Panc1 (cell line): Measurements from ENCODE around the gene TMEM108. TPM values are rescaled to one million over a fixed set of nuclear protein-coding genes. Genes with fewer than 3 reads are reported as not detected.

Experiments
- ATAC-seq: fragments of 200-7000 bp; cut with Tn5 transposase; 2 replicates; pipeline ENCODE4 v1.9.1; 2020; ENCODE audit warnings: mild to moderate bottlenecking, moderate library complexity
- BruUV-seq: library from RNA; stranded (reverse); fragments of 400-500 nt; replicated peaks from 2 replicates; lab custom pipeline; 2021; lab: Mats Ljungman, UMichigan
- CTCF ChIA-PET: fragments of 300-600 bp; sonication (Branson Sonifier 250); formaldehyde crosslinking; loops from one replicate; lab custom pipeline; 2022; ENCODE audit warnings: antibody characterized with exemption; lab: Charles Lee
- POLR2A ChIA-PET: fragments of 300-600 bp; sonication (Branson Sonifier 250); formaldehyde crosslinking; loops from one replicate; lab custom pipeline; 2022; ENCODE audit warnings: antibody characterized with exemption; lab: Charles Lee
- DNase-seq: peaks from one replicate; pipeline ENCODE4 v3.0.0-alpha.2; 2010; ENCODE audit warnings: low read depth, low spot score
- H3K27ac ChIP-seq: 2 replicates; pipeline ENCODE4 v1.5.1; 2011; ENCODE audit warnings: mild to moderate bottlenecking, low read length, inconsistent platforms
- H3K27me3 ChIP-seq: fragments of 200-500 bp; sonication (Bioruptor generic); 2 replicates; pipeline ENCODE4 v1.6.0; 2014; ENCODE audit warnings: low read length, inconsistent platforms; ENCODE audit not compliant: control insufficient read depth, insufficient read depth
- H3K36me3 ChIP-seq: fragments of 200-500 bp; sonication (Bioruptor generic); 2 replicates; pipeline ENCODE4 v1.5.1; 2014; ENCODE audit warnings: inconsistent platforms, mild to moderate bottlenecking, low read length, moderate library complexity; ENCODE audit not compliant: control insufficient read depth, insufficient read depth
- H3K4me1 ChIP-seq: 2 replicates; pipeline ENCODE4 v1.5.1; 2011; ENCODE audit warnings: inconsistent platforms, mild to moderate bottlenecking, low read length, moderate library complexity; ENCODE audit not compliant: control insufficient read depth, insufficient read depth
- H3K4me3 ChIP-seq, 2 experiments: 2 replicates each; pipeline ENCODE4 v1.5.1; 2011 to 2012; ENCODE audit warnings: low read depth in 2 of 2, low read length in 2 of 2, mild to moderate bottlenecking in 2 of 2, inconsistent platforms in 1 of 2, moderate library complexity in 1 of 2
- H3K9me3 ChIP-seq: fragments of 200-500 bp; sonication (Bioruptor generic); 2 replicates; pipeline ENCODE4 v1.5.1; 2014; ENCODE audit warnings: low read depth, mild to moderate bottlenecking, inconsistent platforms, low read length, moderate library complexity; ENCODE audit not compliant: control insufficient read depth, insufficient read depth
- CTCF ChIP-seq: fragments of 450-650 bp; IDR thresholded peaks from 2 replicates; pipeline ENCODE4 v1.5.1; 2017; ENCODE audit warnings: mild to moderate bottlenecking
- POLR2AphosphoS5 ChIP-seq: IDR thresholded peaks from 2 replicates; pipeline ENCODE4 v1.6.1; 2012; ENCODE audit warnings: mild to moderate bottlenecking, low read depth, low read length, moderate library complexity
- REST ChIP-seq, 2 experiments: IDR thresholded peaks; 2 replicates each; pipeline ENCODE4 v1.6.1; 2011 to 2012; ENCODE audit warnings: low read depth in 2 of 2, control low read depth in 1 of 2, low read length in 1 of 2, mild to moderate bottlenecking in 1 of 2, moderate library complexity in 1 of 2; ENCODE audit not compliant: insufficient read depth in 1 of 2
- SIN3A ChIP-seq: IDR thresholded peaks from 2 replicates; pipeline ENCODE4 v1.6.1; 2012; ENCODE audit warnings: low read depth, mild to moderate bottlenecking, low read length, moderate library complexity, borderline replicate concordance; ENCODE audit not compliant: insufficient read depth
- TCF7L2 ChIP-seq: IDR thresholded peaks from 2 replicates; pipeline ENCODE4 v1.6.1; 2011; ENCODE audit warnings: mild to moderate bottlenecking, low read depth, low read length, inconsistent platforms
- in situ Hi-C: cut with HindIII; loops from 2 replicates; pipeline ENCODE4 v1.10.0; 2016; ENCODE audit warnings: low sequenced_read_pairs, low pct_unique_long_range_greater_than_20kb
- intact Hi-C: fragments of 100-400 bp; cut with micrococcal nuclease; formaldehyde crosslinking; loops from one replicate; pipeline ENCODE4 v1.10.0; 2022; ENCODE audit not compliant: unreplicated experiment
- total RNA-seq: library from RNA; stranded (reverse); gene quantifications from one replicate; pipeline ENCODE4 v1.2.1, GENCODE V29; 2021; ENCODE audit not compliant: unreplicated experiment

TMEM108 gene
- total RNA-seq, 1 experiment from 2014 or later, result 0.41 TPM

GRCh38 chr3:133317866-133318265, 279.7 kb downstream of the TMEM108 start:
- intact Hi-C loops (no loop called here), in situ Hi-C loops (no loop called here)
- POLR2A ChIA-PET, result no interaction called here
- CTCF ChIA-PET, result no interaction called here
- Histone ChIP-seq H3K4me1 (no peaks in the 10 kb centered on the region), H3K27me3 (peaks cover 7% of the 10 kb centered on the region; the same call in 1 of the 2 replicates), H3K36me3 (no peaks in the 10 kb centered on the region), H3K4me3 (no peak overlapping the region), H3K27ac (no peak overlapping the region), H3K9me3 (no peaks in the 10 kb centered on the region)
- no TSS peak for BruUV-seq
- TF ChIP-seq POLR2AphosphoS5, result no peak
- no peak for TF ChIP-seq CTCF
- TF ChIP-seq SIN3A, result no peak
- no peak for TF ChIP-seq REST (IDR thresholded peaks at IDR 0.05; ENCODE audit: insufficient read depth in 1 of 2, low read depth in 2 of 2, low read length in 1 of 2)
- no peak for TF ChIP-seq TCF7L2
- DNase-seq (no peak), ATAC-seq (no peak)

- no peaks in the 10 kb centered on the region for H3K9me3 ChIP-seq
- H3K4me3 ChIP-seq, result no peak overlapping the region
- no peak for DNase-seq
- CTCF ChIA-PET, result no interaction called here
- no peaks in the 10 kb centered on the region for H3K36me3 ChIP-seq
- TF ChIP-seq REST (IDR thresholded peaks at IDR 0.05; ENCODE audit: insufficient read depth in 1 of 2, low read depth in 2 of 2, low read length in 1 of 2), result no peak
- no peak for TF ChIP-seq SIN3A
- TF ChIP-seq TCF7L2, result no peak
- TF ChIP-seq CTCF, result no peak
- no peak for TF ChIP-seq POLR2AphosphoS5
- H3K27ac ChIP-seq, result no peak overlapping the region
- POLR2A ChIA-PET, result no interaction called here
- in situ Hi-C loops (no loop called here), intact Hi-C loops (no loop called here)
- ATAC-seq, result no peak
- BruUV-seq, result no TSS peak
- no peaks in the 10 kb centered on the region for H3K4me1 ChIP-seq
- H3K27me3 ChIP-seq, result no peaks in the 10 kb centered on the region
These were observed 290.2 kb downstream of the TMEM108 start for GRCh38 chr3:133328373-133328772.
